GM12878 (cell line): ENCODE results near the gene PTPRN2.

Experiments
- EP300 ChIP-seq, 2 experiments: fragments of 150-350 bp in 1 of 2; IDR thresholded peaks; 2 replicates each; pipeline ENCODE4 v1.6.1; 2011 to 2012; ENCODE audit warnings: low read depth in 2 of 2, low read length in 2 of 2, borderline replicate concordance in 1 of 2, improper control_type of control experiment in 1 of 2, inconsistent platforms in 1 of 2; ENCODE audit not compliant: control insufficient read depth in 1 of 2
- JUND ChIP-seq: IDR thresholded peaks from 2 replicates; pipeline ENCODE4 v1.6.1; 2012; ENCODE audit warnings: low read depth, mild to moderate bottlenecking, low read length, improper control_type of control experiment, moderate library complexity
- POLR2A ChIP-seq: IDR thresholded peaks from 2 replicates; pipeline ENCODE4 v1.6.1; 2011; ENCODE audit warnings: low read depth, mild to moderate bottlenecking, low read length
- SIN3A ChIP-seq: IDR thresholded peaks from 2 replicates; pipeline ENCODE4 v1.6.1; 2012; ENCODE audit warnings: low read depth, low read length, improper control_type of control experiment
- SP1 ChIP-seq: IDR thresholded peaks from one replicate; pipeline ENCODE4 v1.6.1; 2011; ENCODE audit warnings: low read depth, low read length
- TF ChIP-seq, protein P1 (sequence below), 3 experiments: IDR thresholded peaks in 2 of 3; conservative IDR thresholded peaks in 1 of 3; 2 replicates each; pipeline ENCODE4 v1.5.1; 2011; ENCODE audit warnings: low read depth in 3 of 3, low read length in 3 of 3, mild to moderate bottlenecking in 3 of 3, control low read depth in 2 of 3, moderate library complexity in 2 of 3, inconsistent platforms in 1 of 3, mixed read lengths in 1 of 3; ENCODE audit not compliant: control insufficient read depth in 2 of 3, insufficient read depth in 1 of 3; ENCODE audit errors: extremely low read depth in 1 of 3
- TF ChIP-seq, protein P2 (sequence below): fragments of 450-650 bp; IDR thresholded peaks from 2 replicates; pipeline ENCODE4 v1.6.1; 2017; ENCODE audit warnings: mild to moderate bottlenecking
- TF ChIP-seq, protein P3 (sequence below): IDR thresholded peaks from 2 replicates; pipeline ENCODE4 v1.6.1; 2011; ENCODE audit warnings: mild to moderate bottlenecking, low read depth, low read length, moderate library complexity; ENCODE audit not compliant: insufficient replicate concordance

DNA sequence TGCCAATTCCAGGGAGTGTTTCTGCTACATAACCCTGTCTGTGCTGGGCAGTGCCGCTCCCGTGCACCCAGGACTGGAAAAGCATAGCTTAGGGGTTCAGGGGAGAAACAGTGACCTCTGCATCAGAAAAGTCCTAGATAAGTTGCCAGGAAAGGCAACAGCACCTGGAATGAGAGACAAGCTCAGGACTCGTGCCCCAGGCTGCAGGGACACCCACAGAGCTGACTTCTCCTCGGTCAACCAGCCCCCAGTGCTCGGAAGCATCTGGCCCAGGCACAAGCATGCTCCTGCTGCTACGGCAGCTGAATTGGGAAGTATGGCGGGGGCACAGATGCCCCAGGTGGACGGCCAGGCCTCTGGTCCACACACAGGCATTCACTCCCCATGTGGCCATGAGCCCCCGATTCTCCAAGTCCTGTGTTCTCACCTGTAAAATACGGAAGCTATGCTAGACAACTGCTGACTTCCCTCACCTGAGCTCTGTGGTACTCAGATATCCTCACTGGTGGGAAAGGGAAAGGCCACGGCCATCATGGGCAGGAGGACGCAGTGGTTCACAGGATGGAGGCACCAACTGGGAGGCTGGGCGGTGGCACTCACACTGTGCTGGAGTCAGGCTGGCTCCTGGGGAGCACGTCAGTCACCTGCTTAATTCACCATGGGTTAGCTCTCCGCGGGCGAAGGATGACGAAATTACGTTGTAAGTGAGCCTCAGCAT lies 220.5 kb downstream of the PTPRN2 start:
- TF ChIP-seq JUND, result no peak
- no peak for TF ChIP-seq SP1
- TF ChIP-seq, protein P1, sequence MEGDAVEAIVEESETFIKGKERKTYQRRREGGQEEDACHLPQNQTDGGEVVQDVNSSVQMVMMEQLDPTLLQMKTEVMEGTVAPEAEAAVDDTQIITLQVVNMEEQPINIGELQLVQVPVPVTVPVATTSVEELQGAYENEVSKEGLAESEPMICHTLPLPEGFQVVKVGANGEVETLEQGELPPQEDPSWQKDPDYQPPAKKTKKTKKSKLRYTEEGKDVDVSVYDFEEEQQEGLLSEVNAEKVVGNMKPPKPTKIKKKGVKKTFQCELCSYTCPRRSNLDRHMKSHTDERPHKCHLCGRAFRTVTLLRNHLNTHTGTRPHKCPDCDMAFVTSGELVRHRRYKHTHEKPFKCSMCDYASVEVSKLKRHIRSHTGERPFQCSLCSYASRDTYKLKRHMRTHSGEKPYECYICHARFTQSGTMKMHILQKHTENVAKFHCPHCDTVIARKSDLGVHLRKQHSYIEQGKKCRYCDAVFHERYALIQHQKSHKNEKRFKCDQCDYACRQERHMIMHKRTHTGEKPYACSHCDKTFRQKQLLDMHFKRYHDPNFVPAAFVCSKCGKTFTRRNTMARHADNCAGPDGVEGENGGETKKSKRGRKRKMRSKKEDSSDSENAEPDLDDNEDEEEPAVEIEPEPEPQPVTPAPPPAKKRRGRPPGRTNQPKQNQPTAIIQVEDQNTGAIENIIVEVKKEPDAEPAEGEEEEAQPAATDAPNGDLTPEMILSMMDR (IDR thresholded peaks at IDR 0.05 in 2 of 3, conservative IDR thresholded peaks at IDR 0.05 in 1 of 3; ENCODE audit: control insufficient read depth in 2 of 3, extremely low read depth in 1 of 3, insufficient read depth in 1 of 3, low read depth in 3 of 3, low read length in 3 of 3), result no peak
- TF ChIP-seq, protein P2, sequence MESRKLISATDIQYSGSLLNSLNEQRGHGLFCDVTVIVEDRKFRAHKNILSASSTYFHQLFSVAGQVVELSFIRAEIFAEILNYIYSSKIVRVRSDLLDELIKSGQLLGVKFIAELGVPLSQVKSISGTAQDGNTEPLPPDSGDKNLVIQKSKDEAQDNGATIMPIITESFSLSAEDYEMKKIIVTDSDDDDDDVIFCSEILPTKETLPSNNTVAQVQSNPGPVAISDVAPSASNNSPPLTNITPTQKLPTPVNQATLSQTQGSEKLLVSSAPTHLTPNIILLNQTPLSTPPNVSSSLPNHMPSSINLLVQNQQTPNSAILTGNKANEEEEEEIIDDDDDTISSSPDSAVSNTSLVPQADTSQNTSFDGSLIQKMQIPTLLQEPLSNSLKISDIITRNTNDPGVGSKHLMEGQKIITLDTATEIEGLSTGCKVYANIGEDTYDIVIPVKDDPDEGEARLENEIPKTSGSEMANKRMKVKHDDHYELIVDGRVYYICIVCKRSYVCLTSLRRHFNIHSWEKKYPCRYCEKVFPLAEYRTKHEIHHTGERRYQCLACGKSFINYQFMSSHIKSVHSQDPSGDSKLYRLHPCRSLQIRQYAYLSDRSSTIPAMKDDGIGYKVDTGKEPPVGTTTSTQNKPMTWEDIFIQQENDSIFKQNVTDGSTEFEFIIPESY, result no peak
- TF ChIP-seq POLR2A, result no peak
- TF ChIP-seq, protein P3, sequence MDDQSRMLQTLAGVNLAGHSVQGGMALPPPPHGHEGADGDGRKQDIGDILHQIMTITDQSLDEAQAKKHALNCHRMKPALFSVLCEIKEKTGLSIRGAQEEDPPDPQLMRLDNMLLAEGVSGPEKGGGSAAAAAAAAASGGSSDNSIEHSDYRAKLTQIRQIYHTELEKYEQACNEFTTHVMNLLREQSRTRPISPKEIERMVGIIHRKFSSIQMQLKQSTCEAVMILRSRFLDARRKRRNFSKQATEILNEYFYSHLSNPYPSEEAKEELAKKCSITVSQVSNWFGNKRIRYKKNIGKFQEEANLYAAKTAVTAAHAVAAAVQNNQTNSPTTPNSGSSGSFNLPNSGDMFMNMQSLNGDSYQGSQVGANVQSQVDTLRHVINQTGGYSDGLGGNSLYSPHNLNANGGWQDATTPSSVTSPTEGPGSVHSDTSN, result no peak
- TF ChIP-seq SIN3A, result no peak
- no peak for TF ChIP-seq EP300 (IDR thresholded peaks at IDR 0.05; ENCODE audit: borderline replicate concordance in 1 of 2, control insufficient read depth in 1 of 2, low read depth in 2 of 2, low read length in 2 of 2)
